Measurements from ENCODE around the gene APRT.
"Not testable (repeated sequence)": the region's sequence is repeated elsewhere in the genome, so short reads cannot be mapped to it uniquely, and the experiment has no call there.

Gene APRT

DNA sequence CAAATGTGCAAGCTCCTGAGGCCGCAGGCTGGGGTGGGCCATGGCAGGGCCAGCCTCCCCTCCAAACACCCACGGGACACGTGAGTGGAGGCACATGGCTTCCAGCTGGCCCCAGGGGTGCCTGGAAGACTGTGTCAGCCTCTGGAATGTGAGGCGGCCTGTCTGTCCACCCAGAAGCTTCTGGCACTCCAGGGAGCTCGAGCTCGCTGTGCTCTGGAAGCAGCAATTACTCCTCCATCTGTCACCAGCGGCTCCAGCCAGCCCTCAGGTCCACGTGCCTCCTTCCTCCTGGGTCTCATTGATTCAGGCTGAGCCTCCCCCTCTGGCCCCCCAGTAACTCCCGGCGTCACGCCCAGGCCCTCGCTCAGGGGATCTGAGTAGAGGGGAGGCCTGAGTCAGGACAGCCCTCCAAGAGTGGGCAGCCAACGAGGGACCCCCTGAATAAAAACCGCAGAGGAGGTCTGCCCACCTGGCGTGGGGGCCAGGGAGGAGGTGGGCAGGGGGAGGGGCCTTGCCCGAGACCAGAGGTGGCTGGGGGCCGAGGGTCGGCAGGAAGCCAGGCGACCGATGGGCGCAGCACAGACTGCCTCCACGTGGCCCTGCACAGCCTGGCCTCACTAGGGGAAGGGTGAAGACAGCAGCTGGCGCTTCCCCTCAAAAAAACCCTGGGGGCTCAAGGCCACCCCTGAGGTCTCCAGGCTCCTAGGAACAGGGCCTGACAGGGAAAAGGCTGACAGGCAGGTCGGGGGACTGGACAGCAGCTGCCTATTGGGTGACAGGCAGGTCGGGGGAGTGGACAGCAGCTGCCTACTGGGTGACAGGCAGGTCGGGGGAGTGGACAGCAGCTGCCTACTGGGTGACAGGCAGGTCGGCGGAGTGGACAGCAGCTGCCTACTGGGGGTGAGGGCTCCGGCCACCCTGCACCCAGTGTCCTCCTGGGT lies 38.6 kb downstream of the APRT start:
- no peak for DNase-seq (ENCODE audit: low read depth in 2 of 2, low spot score in 1 of 2)

DNA sequence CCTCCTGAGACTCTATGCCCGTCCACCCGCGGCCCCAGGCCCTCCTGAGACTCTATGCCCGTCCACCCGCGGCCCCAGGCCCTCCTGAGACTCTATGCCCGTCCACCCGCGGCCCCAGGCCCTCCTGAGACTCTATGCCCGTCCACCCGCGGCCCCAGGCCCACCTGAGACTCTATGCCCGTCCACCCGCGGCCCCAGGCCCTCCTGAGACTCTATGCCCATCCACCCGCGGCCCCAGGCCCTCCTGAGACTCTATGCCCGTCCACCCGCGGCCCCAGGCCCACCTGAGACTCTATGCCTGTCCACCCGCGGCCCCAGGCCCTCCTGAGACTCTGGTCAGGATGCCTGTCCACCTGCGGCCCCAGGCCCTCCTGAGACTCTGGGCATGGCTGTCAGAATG lies 39.9 kb downstream of the APRT start:
- DNase-seq (ENCODE audit: low read depth in 2 of 2, low spot score in 1 of 2), result not testable (repeated sequence)

DNA sequence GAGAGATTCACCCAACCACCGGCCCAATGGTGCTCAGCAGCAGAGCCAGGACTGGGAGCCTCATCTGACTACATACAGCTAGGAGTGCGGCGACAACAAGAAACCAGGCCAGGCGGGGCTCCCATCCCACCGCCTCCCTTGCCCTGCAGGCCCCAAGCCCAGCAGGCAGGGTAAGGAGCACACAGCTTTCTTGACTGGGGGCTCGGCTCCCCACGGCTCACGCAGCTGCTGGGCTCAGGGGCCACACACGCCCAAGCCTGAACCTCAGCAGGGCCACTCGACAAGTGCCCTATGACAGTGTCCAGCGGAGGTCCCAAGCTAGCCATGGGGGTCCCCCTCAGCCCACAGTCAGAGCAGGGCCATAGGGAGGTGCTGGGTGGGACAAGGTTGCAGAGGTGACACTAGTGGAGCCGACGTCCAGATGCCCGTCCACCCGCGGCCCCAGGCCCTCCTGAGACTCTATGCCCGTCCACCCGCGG lies 40.4 kb downstream of the APRT start:
- no peak for DNase-seq (ENCODE audit: low read depth in 2 of 2, low spot score in 1 of 2)

DNA sequence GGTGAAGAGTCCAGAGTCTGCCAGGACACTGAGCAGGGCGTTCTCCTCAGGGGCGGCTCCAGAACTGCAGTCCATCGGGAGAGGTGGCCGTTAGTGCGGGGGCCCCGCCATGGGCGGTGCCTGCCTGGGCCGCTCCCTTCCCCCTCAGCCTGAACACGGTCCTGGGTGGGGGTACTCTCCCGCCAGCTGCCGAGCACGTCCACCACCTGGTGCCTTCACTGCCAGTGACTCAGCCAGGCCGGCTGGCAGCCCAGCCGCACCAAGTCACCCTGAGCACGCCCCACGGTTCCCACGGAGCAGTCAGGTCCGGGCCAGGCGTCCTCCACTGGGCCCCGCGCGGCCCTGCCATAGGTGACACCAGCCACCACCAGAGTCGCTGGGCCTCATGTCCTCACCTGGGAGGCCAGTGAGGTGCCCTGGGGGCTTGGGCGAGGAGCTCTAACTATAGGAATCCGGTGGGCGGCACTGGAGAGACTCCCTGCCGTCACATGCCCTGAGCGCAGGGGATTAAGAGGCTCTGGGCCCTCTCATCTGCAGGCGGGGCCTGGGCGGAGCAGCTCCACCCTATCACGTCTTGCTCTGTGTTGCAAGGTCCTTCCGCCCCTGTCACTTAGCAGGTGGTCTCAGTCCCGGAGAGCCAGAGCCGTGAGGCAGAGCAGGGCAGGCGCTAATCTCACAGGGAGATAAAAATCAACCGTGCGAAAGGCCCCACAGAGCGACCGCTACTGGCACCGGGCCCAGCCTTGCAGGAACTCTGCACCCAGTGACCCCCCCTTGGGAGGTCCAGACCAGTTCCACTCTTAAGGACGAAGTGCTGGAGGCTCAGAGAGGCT lies 41.1 kb downstream of the APRT start:
- no peak for DNase-seq (ENCODE audit: low read depth in 2 of 2, low spot score in 1 of 2)

DNA sequence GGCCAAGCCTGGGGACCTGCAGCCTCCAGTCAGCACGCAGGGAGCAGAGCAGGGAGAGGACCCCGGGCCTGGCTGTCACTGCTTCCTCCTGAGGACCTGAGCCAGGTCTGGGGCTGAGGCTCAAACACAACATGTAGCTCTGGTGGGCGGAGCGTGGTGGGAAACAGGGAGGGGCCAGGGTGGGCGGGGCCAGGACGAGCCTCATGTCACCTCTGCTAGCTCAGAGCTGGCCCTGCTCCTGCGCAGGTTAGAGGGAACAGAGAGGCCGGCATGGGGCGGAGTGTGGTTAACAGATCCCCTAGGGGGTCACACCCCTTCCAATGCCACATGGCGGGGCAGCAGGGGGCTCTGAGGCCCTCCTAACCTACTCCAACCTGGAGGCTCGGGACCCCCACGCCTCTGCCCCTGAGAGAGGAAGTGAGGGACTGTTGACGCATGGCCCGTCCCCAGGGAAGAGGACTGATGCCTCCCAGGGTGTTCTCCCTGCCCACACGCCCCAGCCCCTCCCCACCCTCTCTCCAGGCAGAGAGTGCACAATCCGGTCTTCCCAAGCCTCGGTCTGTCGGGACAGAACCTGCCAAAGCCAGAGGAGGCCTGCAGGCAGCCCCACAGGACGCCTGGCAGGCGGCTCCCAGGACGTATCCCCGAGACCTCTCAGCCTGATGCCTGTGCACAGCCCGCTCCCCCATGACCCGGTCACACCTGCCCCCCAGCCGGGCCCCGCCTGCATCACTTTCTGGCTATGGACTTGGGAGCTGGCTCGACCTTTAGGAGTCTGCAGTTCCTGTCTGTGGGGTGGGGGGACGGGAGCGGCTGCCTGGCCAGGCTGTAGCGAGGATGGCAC lies 41.9 kb downstream of the APRT start:
- no peak for DNase-seq (ENCODE audit: low read depth in 2 of 2, low spot score in 1 of 2)

DNA sequence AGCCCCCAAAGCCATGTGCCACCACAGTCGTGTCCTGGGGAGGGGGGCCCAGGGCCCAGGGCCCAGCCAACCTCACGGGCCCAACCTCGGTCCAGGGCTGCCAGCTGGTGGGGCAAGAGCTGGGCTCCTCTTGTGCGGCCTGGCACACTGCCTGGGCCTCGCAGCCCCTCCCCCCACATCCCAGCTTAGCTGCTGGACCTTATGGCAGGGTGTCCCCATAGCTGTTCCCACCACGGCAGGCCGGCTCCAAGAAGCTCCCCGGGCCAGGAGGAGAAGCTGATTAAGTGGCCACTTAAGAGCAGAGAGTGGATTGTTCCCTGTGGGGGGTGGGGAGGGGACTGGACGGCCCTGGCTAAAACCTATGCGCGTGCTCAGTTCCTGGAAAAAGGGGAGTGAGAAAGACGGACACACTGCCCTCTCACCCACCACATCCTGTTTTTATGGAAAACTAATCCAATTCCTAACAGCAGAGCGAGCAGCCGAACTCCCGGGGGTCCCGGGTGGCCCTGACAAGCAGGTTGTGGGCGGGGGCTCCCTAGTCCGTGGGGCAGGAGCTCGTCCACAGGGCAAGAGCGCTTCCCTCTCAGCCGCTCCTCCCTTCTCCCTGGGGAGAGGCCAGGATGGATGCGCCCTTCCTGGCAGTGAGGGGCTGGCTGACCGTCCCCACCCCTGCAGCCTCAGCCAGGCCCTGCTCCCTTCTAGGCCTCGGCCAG lies 43.5 kb downstream of the APRT start:
- no peak for DNase-seq (ENCODE audit: low read depth in 2 of 2, low spot score in 1 of 2)

DNA sequence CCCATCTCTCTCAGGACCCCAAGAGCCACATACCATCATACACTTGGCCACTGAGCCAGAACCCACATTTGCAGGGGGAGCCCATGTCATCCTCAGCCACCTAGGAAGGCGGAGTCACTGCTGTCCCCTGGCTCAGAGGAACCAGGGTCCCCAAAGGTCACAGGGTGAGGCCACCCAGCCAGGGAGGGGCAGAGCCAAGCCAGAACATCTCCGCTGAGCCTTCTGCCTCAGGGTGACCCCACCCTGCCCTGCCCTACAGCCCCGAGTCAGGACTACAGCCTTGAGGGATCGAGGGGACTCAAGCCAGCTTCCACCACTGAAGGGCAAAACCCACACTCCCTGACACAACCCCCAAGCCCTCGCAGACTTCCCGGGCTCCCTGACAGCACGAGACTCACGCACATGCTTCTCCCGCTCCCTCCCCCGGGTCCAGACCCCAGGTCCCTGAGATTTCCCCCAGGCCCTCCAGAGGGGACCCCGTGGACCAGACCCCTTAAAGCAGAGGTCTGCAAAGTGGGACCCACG lies 44.1 kb downstream of the APRT start:
- DNase-seq (ENCODE audit: low read depth in 2 of 2, low spot score in 1 of 2), result no peak

DNA sequence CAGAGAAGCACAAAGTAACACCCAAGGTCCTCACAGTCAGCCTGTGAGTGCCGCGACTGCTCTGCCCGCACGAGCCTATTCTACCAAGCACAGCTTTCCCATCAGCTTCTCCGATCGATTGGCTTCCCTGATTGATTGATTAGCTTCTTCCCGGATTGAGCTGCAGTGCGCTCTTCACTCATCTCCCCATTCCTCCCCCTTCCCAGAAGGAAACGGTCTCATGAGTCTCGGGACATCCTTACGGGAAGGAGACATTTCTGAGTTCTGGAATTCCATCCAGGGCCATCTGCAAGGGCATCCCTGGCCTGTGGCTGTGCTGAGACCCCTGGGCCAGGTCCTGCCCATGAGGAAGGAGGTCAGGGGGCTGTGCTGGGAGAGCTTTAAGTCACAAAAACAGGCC lies 44.8 kb downstream of the APRT start:
- no peak for DNase-seq (ENCODE audit: low read depth in 2 of 2, low spot score in 1 of 2)

DNA sequence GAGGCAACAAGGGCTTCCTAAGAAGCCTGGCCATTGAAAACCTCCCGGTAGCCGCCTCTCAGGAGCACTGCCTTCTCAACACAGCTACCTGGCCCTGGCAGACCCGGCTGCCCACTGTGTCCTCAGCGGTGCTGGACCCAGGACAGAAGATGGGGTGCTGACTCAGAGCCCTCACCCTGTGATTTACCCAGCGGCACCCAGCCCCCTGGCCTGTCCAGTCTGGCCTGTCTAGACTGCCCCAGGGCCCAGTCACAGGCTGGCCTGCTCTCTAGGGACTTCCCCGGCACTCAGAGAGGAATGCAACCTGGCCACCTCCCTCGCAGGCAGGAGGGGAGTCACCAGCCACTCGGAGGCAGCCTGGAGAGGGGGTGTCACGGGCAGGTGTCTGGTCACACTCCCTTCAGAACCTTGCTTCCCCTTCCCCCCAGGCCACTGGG lies 46.8 kb downstream of the APRT start:
- DNase-seq (ENCODE audit: low read depth in 2 of 2, low spot score in 1 of 2), result no peak

DNA sequence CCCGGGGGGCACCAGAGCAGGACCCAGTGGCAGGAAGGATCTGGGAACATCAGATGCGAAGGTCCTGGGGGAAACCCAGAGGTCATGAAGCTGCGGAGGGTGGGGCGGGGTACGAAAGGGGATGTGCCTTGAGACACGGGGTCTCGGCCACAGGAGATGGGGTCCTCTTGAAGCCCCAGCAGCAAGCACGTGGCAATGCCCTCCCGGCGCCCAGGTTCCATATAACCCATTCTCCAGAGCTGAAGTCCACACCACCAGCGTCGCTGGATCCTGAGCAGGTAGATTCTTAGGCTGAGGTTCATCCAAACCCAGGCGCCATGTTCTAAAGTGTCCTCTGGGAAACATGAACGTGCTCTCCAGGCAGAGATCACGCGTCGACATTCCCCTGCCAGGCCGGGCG lies 47.6 kb downstream of the APRT start:
- DNase-seq (ENCODE audit: low read depth in 2 of 2, low spot score in 1 of 2), result no peak

DNA sequence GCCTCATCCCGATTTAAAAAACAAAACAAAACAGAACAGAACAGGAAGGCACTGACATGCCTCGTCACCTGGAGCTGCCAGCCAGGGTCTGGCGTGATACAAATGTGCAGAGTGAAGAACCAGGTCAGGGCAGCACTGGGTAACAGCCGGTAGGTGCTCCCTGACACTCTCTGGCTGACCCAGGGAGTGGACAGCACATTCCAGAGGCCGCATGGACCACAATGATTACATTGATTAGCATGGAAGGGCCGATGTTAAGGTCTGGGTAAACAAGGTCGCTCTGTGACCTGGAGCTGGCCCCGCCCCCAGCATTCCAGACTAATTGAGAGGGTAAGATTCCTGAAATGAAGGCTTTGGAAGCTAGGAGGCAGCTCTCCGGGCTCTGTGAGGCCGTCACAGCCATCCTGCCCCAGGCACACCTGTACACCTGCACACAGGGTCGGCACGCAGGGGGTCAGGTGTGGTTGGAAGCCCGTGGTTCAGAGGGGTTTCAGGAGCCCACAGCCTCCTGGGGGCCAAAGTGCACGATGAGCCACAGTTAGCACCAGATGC lies 48.1 kb downstream of the APRT start:
- DNase-seq (ENCODE audit: low read depth in 2 of 2, low spot score in 1 of 2), result no peak

DNA sequence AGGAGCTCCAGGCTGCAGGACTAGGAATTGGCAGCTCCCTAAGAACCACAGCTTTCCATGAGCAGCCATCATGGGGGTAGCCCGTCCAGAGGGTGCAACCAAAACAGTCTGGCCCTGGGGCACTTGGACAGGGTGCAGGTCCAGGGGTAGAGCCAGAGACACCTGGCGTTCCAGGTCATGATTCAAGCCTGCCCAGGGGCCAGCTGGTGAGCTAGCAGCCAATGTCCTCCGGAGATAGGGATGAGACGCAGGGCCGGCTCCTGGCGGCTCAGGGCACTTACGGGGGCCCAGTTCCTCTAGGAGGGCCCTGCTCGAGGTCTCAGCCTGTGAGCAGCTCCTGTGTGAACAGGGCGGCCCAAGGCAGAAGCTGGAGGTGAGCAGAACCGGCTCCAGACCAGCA lies 48.8 kb downstream of the APRT start:
- DNase-seq (ENCODE audit: low read depth in 2 of 2, low spot score in 1 of 2), result no peak

DNA sequence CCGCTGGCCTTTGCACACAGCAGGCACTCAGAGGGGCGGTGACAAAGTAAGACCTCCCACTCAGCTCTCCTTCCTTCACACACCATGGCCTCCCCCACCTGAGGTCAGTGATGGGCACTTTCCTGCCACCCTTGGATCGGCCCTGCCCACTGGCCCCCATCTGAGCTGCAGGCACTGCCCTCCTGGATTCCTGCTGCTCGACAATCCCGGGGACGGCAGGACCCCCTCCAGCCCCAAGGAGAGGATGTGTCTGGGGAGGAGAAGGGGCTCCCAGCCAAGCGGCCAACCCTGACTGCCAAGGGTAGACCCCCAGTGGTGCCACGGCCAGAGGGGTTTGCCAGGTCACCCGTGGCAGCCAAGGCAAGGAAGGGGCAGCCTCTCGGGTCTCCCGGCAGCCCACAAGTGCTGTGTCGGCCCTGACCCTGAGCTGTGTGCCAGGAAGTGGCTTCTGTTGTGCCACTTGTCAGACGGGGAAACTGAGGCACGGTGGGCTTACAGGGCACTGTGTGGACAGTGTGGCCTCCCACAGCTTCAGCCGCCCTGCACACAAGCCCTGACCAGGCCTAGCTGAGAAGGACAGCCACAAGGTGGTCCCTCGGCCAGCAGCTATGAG lies 49.4 kb downstream of the APRT start:
- no peak for DNase-seq (ENCODE audit: low read depth in 2 of 2, low spot score in 1 of 2)

DNA sequence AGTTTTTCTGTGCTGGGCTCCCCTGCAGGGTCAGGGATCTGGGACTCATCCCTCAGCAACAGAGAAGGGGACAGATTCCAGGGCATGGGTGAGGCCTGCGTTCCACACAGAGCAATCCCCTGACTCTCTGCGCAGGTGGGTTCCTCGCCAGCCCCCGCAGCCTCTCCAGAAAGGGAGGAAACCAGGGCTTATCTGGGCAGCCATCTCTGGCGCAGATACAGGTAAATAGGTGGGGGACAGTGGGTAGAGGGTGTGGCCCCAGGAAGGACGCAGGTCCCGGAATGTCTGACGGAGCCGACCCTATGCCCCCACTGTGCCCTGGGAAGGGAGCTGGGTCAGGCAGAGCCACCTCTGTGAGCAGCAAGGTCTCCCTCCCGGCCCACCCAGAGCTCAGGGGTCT lies 49.9 kb downstream of the APRT start:
- DNase-seq (ENCODE audit: low read depth in 2 of 2, low spot score in 1 of 2), result no peak

DNA sequence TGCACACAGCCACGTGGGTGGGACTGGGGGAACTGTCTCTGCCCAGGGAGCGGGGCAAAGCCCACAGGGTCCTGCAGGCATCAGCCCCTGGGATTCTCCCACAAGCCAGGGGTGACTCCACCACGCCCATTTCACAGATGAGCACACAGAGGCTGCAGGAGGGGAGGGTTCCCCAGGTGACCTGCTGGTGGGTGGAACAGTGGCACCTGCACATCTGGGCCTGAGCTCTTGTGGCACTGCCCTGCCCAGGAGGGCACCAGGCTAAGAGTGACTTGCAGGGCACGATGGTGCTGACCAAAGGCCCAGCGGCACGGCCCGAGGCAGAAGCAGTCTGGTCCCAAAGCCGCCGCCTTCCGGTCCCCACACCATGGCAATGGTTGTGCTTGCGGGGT lies 50.6 kb downstream of the APRT start:
- no peak for DNase-seq (ENCODE audit: low read depth in 2 of 2, low spot score in 1 of 2)

DNA sequence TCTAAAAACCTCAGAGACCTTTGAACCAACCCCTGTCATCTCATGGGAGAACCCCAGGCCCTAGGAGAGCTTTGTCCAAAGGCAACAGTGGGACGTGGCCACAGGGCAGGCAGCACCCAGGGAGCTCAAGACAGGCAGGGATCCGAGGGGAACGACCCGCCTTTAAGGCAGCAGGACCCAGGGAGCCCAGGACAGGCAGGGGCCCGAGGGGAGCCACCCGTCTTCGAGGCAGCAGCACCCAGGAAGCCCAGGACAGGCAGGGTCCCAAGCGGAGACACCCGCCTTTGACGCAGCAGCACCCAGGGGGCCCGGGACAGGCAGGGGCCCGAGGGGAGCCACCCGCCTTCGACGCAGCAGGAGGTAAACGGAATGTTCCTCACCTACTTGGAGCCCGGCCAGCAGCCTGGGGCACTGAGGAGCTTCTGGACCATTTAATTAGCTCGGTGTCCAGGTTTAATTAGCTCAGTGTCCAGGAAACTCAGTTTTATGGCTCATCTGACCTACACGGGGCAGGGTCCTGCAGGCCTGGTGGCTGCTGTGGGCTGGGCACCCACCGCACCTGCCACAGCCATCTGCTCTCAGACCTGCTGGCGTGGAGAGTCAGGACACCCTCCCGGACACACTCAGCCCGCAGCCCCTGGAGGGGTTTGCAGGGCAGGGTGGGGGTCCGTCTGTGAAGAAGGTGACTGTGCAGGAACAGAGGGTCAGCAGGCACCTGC lies 51.1 kb downstream of the APRT start:
- no peak for DNase-seq (ENCODE audit: low read depth in 2 of 2, low spot score in 1 of 2)

DNA sequence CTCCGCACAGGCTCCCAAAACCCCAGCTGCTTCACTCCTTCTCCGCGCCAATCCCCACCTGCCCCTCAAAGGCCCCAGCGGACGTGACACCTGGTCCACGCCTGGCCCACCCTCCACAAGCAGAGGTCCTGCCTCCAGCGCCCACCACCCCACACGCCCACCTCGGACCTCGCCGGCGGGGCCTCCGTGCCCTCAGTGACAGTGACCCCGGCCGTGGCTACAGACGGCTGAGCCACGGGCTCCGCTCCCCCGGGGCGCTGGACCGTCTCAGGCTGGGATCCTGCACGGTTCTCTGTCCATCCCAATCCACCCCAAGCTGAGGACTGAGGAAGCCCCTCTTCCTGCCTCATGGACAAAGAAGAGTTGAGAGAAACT lies 51.8 kb downstream of the APRT start:
- no peak for DNase-seq (ENCODE audit: low read depth in 2 of 2, low spot score in 1 of 2)
